ENCODE data around the gene NINL.
A peak's percentile ranks its signal among the peaks of the same experiment; 100 is the strongest.

Gene NINL

DNA sequence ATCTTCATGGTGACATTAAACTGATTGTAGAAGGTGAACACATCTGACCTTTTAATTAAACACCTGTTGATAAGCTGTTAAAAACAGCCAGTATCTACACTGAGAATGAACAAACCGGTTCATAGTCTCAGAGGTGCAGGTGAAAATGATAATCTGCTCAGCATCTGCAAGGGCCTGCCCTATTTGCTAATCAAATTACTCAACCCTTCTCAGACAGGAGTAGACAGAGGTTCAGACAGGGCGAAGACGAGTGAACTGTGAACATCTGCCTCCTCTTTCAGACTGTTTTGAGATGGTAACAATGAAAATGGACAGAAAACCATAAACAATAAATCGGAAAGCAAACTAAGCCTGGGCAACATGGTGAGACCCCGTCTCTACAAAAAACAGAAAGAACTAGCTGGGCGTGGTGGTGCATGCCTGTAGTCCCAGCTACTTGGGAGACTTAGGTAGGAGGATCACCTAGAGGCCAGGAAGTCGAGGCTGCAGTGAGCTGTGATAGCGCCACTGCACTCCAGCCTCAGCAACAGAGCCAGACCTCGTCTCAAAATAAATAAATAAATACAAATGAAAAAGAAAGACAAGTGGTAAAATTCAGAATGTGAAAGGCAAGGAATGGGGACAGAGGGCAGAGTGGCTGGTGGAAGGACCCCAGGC is 55.9 kb downstream of the NINL start:
- DNase-seq, result no peak

DNA sequence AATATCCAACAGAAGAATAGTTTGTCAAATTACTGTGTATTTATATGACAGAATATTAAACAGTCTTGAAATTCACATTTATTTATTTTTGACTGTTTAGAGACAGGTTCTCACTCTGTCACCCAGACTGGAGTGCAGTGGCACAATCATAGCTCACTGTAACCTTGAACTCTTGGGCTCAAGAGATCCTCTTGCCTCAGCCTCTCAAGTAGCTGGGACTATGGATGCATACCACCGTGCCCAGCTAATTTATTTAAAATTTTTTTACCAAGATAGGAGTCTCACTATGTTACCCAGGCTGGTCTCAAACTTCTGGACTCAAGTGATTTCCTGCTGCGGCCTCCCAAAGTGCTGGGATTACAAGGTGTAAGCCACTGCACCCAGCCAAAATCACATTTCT is 57.4 kb downstream of the NINL start:
- DNase-seq, result no peak

DNA sequence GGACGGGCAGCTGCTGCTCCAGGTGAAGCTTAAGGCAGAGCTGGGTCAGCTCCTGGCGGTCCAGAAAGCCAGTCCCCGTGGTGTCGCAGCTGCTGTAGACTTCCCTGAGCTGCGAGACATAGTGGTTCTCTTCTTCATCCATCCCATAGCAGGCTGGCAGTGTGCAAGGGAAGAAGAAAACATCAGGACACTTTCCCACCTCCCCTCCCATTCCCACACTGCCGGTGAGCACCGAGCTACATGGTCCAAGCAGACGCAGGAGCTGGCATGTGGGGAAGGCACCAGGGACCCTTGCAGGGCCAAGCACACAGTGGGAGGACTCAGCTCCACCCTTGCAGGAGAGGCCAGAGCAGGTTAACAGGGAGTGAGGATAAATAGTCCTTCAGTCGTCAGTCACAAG is 58.9 kb downstream of the NINL start:
- no peak for DNase-seq

DNA sequence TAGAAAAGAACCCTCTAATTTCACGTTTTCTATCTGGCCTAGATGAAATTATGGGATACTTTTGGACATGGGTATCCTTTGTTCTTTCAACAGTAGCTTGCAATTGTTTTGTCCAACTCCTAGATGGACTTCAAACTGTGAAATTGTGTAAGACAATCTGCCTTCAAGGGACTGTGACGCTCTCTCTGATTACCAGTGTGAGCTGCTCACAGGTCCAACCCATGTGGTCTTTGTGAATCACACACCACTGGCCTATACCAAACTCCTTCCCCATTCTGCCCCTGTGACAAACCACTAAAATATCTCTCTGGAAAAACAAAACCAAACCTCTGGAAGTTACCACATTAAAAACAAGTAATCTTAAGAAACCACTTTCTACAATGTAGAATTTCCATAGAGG is 59.5 kb downstream of the NINL start:
- DNase-seq, result no peak

DNA sequence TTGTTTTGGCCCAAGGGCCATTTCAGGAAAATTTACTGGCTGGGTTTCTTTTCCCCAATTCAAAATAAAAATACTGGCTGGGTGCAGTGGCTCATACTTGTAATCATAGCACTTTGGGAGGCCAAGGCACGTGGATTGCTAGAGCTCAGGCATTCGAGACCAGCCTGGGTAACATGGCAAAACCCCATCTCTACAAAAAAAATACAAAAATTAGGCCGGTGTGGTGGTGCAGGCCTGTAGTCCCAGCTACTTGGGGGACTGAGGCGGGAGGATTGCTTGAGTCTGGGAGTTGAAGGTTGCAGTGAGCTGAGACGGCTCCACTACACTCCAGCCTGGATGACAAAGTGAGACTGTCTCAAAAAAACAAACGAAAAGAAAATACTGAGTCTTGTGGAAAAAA is 60.0 kb downstream of the NINL start:
- no peak for DNase-seq

DNA sequence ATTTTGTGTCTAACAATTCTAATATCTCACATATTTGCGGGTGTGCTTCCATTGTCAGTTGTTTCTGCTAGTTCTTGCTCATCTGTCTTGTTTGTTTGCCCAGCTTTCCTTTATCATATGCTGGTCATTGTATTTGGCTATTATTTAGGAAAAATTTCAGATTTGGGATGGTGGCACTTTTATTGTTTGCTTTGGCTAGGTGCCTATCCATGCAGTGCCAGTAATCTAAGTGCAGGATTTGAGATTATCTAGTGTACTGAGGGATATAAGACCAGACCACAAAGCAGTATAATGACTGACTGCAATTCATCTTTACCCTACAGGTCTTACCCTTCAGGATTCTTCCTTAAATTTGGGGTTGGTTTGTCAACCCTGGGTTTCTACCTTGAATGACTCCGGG is 63.9 kb downstream of the NINL start:
- DNase-seq, result no peak

DNA sequence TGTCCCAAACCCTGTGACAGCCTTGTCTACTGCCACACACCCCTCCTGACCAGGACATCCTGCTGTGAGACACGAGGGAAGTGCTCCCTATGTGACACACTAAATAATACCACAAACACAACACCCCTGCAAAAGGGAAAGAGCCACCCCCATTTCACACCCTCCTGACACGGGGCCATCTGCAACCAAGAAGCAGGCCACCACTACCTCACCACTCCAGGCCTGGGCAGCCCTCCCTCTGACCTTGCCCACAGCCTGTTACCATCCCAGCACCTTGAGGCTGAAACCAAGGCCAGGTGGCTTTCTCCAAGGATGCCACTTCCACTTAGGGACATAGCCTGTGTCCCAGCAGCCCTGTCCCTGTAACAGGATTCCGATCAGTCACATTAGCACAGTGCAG is 68.2 kb downstream of the NINL start:
- DNase-seq, result no peak

DNA sequence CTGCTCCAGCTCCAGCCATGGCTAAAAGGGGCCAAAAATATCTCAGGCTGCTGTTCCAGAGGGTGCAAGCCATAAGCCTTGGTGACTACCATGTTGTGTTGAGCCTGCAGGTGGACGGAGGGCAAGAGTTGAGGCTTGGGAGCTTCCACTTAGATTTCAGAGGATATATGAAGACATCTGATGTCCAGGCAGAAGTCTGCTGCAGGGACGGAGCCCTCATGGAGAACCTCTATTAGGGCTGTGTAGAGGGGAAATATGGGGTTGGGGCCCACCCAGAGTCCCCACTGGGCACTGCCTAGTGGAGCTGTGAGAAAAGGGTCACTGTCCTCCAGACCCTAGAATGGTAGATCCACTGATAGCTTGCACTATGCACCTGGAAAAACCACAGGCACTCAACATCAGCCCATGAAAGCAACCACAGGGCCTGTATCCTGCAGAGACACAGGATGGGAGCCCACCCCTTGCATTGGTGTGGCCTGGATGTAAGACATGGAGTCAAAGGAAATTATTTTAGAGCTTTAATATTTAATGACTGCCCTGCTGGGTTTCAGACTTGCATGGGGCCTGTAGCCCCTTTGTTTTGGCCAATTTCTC is 70.5 kb downstream of the NINL start:
- DNase-seq, result no peak

DNA sequence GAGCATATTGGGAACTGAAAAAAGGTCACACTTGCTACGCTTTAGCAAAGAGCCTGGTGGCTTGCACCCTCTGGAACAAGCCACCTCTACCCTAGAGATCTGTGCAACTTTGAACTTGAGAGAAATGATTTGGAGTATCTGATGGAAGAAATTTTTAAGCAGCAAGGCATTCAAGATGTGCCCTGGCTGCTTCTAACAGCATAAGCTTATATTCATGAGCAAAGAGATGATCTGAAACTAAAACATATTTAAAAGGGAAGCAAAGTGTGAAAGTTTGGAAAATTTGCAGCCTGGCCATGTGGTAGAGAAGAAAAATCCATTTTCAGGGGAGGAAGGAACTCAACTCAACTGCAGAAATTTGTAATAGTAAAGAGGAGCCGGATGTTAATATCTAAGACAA is 71.1 kb downstream of the NINL start:
- no peak for DNase-seq

DNA sequence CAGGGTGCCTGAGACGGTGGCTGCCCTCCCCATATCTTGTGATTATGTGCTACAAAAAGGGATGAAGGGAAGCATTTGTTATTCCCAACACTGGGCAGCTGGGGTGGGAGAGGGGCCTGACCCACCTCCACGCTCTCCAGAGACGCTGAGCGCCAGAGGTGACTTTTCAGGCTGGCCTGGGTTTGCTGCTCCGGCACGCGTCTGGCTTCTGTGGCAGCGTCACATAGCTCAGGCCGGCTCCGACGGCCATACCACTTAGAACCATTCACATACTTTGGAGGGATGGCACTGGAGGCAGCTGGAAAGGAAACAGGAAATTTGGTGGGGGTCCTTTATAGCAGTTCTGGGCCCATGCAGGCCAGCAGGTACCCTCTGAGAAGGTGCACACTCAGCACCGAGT is 72.6 kb downstream of the NINL start:
- DNase-seq, result no peak

DNA sequence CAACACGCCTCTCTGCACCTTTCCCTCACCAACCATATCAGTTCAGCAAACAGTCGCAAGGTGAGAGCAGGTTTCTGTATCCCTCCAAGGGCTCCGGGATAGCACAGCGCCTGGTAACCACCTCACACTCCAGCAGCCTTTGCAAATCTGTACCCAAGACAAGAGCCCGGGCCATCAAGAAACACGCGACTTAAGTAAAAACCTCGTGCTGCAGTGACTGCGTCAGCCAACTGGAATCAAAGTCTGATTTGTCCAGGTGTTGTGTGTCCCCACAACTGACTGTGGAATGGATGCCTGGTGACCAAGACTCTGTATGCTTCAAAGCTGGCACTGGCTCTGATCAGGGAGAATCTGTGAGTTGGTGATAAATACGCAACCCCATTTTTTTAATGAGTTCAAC is 74.1 kb downstream of the NINL start:
- no peak for DNase-seq

DNA sequence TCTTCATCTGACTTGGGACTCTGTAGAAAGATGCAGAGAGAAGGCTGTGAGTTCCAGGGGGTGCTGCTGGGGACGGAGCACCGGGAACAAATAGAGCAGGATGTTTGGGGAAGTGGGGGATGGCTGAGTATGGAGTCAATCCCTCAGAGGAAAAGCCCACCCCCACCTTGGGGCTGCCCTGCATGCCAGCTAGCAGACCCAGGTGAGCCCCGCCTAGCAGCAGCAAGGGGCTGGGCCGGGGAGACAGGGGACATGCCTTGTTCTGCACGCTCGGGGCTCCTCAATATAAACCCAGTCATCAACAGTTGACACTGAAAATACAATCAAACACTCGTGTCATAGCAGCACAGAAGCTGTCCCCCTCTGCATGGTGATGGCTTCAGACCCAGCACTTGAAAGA is 74.6 kb downstream of the NINL start:
- DNase-seq, result no peak

DNA sequence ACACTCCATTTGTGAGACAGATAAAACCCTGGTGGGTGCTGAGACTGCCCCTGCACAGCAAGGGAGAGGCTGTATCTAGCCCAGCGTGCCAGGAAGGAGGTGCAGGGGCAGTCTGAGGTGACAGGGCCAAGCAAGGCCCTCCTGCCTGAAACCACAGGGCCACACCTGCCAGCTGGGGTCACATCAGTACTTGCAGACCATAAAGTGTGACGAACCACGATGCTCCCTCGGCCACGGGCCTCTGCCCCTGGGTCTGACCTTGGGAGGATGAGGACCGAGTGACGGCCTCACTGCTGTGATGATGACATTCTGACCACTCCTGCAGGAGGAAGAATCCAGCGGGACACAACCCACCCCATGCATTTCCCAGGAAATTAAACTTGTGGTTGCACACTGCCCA is 75.1 kb downstream of the NINL start:
- no peak for DNase-seq

DNA sequence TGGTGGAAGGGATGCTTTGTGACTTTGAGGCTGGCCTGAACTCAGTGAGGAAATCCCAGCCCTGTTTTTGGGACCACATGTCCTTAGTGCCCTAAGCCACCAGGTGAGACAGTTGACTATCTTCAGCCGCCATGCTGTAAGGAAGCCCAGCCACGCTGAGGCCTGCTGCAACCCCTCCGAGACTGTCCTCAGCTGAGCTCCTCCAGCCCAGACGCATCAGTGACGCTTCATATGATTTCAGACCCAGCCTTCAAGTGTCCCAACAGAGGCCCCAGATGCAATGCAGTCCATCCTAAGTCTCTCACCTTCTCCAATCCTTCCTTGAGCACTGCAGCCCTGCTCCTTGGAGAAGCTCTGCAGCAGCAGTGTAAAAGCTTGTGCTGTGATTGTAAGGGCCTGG is 76.2 kb downstream of the NINL start:
- no peak for DNase-seq

DNA sequence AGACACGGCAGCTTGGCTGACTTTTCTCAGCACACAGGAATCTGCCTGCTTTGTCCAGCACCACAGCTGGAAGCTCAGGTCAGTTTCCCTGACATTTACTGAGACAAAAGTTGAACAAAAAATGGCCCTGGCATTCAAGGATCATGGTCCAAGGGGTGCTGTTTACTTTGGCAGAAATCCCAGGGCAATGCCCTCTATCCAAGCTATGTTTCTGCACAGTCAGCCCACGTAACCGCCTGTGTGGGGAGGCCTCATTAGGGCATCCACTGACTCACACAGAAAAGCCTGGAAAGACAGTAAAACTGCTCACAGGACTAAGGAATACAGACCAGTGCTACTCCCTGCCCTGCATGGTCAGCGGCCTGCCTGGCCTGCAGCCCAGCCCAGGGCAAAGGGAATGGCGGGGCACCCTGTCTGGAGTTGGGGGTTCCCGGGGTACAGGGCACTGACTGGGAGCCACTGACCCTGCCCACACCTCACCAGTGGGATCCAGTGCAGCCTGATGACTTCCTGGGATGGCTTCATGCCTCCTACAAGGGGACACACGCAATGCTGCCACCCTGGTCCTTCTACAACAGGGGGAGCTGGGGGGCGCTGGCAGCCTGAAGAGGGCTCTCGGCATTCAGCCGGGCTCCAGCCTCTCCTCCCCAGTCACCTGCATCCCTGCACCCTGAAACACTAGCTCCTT is 77.1 kb downstream of the NINL start:
- peak; percentile 54 for DNase-seq

DNA sequence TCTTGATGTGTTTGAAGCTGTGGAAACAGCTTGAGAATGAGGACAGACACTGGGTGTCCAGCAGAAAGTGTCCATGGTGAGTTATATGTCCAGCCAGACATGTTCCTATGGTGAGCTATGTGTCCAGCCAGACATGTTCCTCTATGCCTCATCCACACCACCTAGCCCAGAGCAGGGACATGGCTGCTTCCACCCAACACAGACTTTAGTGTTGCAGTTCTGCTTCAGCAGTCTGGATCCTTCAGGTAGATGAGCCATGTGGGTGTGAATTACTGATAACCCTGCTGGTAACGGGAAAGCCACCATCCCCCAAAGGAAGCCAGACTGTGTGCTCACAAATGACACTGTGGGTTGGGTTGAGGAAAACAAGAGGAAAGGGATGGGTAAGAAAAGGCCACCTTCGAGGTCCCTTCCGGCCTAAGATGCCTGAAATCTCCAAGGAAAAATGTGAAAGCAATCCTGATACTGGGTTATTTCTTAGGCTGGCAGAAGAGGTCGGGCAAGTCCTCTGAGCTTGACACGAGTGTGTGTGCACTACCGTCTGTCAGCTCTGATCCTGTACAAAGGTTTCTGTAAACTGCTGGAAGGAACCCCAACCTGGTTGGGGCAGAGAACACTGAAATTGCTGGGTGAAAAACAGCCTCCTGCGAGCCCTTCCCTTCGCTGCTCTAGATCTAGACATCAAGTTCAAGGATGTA is 77.8 kb downstream of the NINL start:
- no peak for DNase-seq

DNA sequence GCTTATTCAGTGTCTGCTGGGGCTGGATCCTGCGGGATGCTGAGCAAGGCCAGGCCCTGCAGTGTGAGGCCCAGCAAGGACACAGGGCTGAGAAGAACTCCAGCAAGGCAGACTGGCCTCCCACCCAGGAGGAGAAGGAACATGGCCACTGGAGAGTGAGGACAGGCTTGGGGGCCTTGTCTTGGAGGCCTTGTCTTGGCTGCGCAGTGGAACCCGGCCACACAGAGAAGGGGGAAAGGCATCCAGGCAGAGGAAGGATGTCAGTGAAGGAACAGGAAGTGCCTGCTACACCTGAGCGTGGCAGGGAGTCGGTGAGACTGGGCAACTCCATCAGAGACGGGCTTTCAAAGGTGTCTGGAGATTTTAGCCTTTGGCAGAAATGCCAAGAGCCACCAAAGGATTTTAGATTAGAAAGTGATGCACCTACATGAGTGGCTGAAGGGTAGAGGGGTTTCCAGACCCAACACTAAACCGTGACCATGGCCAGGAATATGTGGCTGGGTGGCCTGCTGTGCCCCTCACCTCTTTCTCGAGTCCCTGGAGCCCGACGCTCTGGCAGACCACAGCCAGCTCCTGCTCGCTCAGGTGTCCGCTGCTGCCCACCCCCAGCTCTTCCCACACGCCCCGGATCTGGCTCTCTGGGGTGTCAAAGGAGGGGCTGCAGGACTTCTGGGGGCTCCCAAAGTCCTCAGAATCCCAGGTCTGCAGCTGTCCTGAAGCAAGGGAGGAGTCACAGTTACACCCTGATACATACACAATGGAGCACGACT is 80.8 kb downstream of the NINL start:
- no peak for DNase-seq

DNA sequence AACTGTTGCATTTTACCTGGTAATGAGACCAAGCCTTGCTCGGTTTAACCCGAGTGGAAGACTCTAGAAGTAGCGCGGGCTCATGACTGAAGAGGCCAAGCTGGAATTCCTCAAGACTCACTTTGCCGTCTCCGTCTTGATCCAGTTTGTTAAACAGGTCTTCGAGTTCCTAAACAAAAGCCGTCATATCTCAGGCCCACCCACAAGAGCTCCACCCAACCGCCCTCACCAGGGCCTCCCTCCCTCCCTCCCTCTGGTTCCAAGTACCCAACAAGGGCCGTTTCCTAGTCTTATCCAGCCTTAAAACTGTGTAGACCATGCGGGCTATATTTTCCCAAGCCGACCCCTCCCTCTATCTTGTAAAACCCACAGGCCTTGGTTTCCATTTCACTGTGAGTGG is 81.4 kb downstream of the NINL start:
- DNase-seq, result no peak

DNA sequence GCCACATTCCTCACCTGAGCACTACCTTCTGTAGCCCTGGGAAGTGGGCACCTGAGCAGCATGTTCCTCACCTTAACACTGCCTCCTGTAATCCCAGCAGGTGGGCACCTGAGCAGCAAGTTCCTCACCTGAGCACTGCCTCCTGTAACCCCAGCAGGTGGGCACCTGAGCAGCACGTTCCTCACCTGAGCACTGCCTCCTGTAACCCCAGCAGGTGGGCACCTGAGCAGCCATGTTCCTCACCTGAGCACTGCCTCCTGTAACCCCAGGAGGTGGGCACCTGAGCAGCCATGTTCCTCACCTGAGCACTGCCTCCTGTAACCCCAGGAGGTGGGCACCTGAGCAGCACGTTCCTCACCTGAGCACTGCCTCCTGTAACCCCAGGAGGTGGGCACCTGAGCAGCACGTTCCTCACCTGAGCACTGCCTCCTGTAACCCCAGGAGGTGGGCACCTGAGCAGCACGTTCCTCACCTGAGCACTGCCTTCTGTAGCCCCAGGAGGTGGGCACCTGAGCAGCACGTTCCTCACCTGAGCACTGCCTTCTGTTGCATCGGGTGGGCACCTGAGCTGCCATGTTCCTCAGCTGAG is 82.2 kb downstream of the NINL start:
- DNase-seq, result peak; percentile 7

DNA sequence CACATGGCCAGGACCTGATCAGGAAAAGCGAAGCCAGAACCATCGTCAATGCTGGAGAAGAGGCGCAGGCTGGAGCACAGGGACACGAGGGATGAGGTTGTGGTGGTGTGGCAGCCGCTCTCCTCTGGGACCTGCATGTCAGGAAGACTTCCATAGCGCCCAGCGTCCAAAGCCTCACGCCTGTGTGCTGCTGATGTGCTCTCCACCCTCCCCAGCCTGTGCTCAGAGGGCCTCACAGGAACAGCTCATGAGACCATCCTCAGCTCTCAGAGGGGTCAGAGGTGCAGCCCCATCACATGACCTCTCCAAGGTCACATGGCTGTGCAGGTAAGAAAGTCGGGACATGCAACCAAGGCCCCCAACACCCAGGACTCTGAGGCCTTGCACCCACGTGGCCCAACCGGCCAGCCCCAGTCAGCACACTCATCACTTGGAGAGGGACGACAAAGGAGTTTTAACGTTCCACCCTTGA is 84.4 kb downstream of the NINL start:
- DNase-seq, result no peak

DNA sequence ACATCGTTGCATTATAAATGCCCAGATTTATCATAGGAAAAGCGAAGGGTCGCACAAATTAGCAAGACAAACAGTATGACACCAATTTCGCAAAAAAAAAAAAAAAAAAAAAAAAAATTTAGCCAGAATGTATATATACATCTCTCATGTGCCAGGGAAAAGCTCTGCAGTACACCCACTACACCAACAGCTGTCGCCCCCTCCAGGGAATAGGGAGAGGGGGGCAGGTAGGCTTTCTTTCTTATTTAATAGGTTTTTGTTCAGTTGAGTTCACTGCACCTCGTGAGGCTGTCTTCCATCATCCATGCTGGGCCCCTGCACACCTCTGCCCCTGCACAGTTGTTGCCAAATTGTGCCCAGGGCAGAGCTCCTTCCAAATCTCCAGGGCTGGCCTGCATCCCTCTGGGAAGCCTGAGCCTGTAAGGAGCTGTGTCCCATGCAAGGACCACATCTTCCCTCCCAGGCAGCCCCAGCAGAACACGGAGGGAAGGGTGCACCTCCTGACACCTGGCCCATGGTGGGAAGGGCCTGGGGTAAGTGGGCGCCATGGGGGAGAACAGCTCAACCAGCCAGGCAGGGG is 85.4 kb downstream of the NINL start:
- no peak for DNase-seq

DNA sequence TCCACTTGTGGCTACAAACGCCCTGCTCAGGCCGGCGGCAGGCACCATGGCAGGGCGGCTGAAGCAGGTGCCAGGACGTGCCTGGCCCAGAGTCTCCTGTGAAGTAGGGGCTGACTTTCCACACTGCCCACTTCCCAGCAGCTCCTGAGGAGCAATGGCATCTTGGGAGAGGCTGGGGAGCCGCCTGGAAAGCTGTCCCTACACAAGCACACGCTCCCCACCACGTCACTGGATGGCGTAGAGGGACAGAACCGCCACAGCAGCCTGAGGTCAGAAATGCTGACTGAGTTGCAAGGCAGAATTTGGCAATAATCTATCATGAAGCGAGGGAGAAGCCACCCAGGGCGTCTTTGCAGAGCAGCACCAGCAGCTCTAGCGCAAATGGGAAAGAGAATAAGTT is 86.3 kb downstream of the NINL start:
- no peak for DNase-seq

DNA sequence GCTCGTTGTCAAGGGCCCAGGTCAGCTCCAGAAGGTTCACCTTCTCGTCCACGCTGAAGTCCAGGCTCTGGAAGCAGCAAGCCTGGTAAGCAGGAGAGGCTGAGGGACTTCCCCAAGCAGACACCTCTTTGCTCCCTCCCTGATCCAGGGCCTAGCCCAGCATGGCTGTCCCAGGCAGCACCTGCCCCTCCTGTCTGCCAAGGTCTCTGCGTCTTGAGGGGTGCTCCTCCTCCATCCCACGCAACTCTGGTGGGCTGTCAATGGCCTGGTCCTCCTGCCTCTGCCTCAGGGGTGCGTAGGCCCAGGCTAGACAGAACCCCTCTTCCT is 87.1 kb downstream of the NINL start:
- no peak for DNase-seq
